Vagina (tissue), 2 donors: ENCODE data around the gene CDH19. TPM values are rescaled to one million over a fixed set of nuclear protein-coding genes. Genes with fewer than 3 reads are reported as not detected.

Experiments
- DNase-seq, 2 donors: peaks; one replicate each; pipeline ENCODE4 v3.0.0-alpha.2; 2017; ENCODE audit errors: extremely low spot score in 2 of 2
- H3K27ac ChIP-seq: fragments of 200-600 bp; sonication (generic); one replicate; pipeline ENCODE4 v1.5.1; 2019
- H3K27me3 ChIP-seq: fragments of 200-600 bp; sonication (generic); one replicate; pipeline ENCODE4 v1.5.1; 2019
- H3K36me3 ChIP-seq, 2 donors: fragments of 200-600 bp; sonication (generic); one replicate each; pipeline ENCODE4 v1.5.1; 2017 to 2019
- H3K4me1 ChIP-seq: fragments of 200-600 bp; sonication (generic); one replicate; pipeline ENCODE4 v1.5.1; 2019
- H3K4me3 ChIP-seq, 2 donors: fragments of 200-600 bp; sonication (generic); 1 replicate in 1 of 2; 2 replicates in 1 of 2; pipeline ENCODE4 v1.5.1; 2016 to 2019
- H3K9me3 ChIP-seq: fragments of 200-600 bp; sonication (generic); one replicate; pipeline ENCODE4 v1.5.1; 2019
- CTCF ChIP-seq, 3 experiments: fragments of 450-650 bp in 2 of 3; fragments of 200-600 bp in 1 of 3; sonication (generic) in 1 of 3; IDR thresholded peaks; one replicate each; pipeline ENCODE4 v1.5.1; 2017 to 2019; ENCODE audit warnings: antibody characterized with exemption in 3 of 3, mild to moderate bottlenecking in 2 of 3, moderate library complexity in 2 of 3
- POLR2A ChIP-seq, 2 donors: fragments of 450-650 bp; IDR thresholded peaks; one replicate each; pipeline ENCODE4 v1.6.1; 2017; ENCODE audit warnings: antibody characterized with exemption in 2 of 2, mild to moderate bottlenecking in 2 of 2, moderate library complexity in 2 of 2
- POLR2AphosphoS5 ChIP-seq, 2 donors: sonication (generic); formaldehyde crosslinking; IDR thresholded peaks; one replicate each; pipeline ENCODE4 v1.9.0; 2017; ENCODE audit warnings: antibody characterized with exemption in 2 of 2, mild to moderate bottlenecking in 2 of 2, low read depth in 1 of 2; ENCODE audit not compliant: insufficient read depth in 1 of 2
- intact Hi-C: fragments of 100-400 bp; cut with DNase I; formaldehyde crosslinking; loops from one replicate; pipeline ENCODE4 v1.15.1; 2023
- total RNA-seq: library from RNA; depleted of rRNA; stranded (reverse); fragments of >200 nt; gene quantifications from one replicate; pipeline ENCODE4 v1.2.3, GENCODE V29; 2016

The CDH19 gene
- total RNA-seq, 1 donor from 2014 or later = 18.2 TPM

- Histone ChIP-seq H3K9me3 (no peaks in the 10 kb centered on the region), H3K4me1 (no peaks in the 10 kb centered on the region), H3K27ac (no peak overlapping the region), H3K4me3 (no peak overlapping the region), H3K27me3 (no peaks in the 10 kb centered on the region), H3K36me3 (no peaks in the 10 kb centered on the region)
- DNase-seq = no peak
- TF ChIP-seq POLR2A (IDR thresholded peaks at IDR 0.05) (no peak), CTCF (IDR thresholded peaks at IDR 0.05) (no peak), POLR2AphosphoS5 (IDR thresholded peaks at IDR 0.05; ENCODE audit: insufficient read depth in 1 of 2, low read depth in 1 of 2) (no peak)
- intact Hi-C loops = no loop called here
Observed at GRCh38 chr18:66601649-66602048, 2.2 kb downstream of the CDH19 start.

- Histone ChIP-seq H3K27ac (no peak overlapping the region), H3K36me3 (no peaks in the 10 kb centered on the region), H3K4me3 (no peak overlapping the region), H3K4me1 (no peaks in the 10 kb centered on the region), H3K27me3 (no peaks in the 10 kb centered on the region), H3K9me3 (no peaks in the 10 kb centered on the region)
- intact Hi-C loops = no loop called here
- TF ChIP-seq POLR2A (IDR thresholded peaks at IDR 0.05) (no peak), POLR2AphosphoS5 (IDR thresholded peaks at IDR 0.05; ENCODE audit: insufficient read depth in 1 of 2, low read depth in 1 of 2) (no peak), CTCF (IDR thresholded peaks at IDR 0.05) (no peak)
- DNase-seq = no peak
Observed at GRCh38 chr18:66599190-66599589, 4.7 kb downstream of the CDH19 start.

DNA sequence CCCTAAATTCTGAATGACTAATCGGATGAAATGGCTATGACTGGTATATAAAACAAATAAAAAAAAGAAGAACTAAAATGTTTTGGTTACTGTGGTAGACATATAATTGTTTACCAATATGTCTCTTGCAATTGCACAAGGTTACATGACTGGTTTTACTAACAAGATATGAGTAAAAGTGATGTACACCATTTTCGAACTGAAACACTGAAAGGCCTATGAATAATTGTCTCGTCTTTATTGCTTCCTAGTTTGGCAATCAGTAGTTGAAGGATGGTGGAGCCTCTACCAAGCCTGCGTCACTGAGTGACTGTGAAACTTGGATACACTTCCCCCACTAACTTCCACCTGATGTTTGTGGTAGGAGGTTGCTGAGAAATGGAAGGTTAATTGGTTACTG lies 16.5 kb downstream of the CDH19 start:
- Histone ChIP-seq H3K27ac (no peak overlapping the region), H3K9me3 (no peaks in the 10 kb centered on the region), H3K27me3 (no peaks in the 10 kb centered on the region), H3K4me1 (no peaks in the 10 kb centered on the region), H3K4me3 (no peak overlapping the region), H3K36me3 (no peaks in the 10 kb centered on the region)
- TF ChIP-seq POLR2A (IDR thresholded peaks at IDR 0.05) (no peak), CTCF (IDR thresholded peaks at IDR 0.05) (no peak), POLR2AphosphoS5 (IDR thresholded peaks at IDR 0.05; ENCODE audit: insufficient read depth in 1 of 2, low read depth in 1 of 2) (no peak)
- intact Hi-C loops = no loop called here
- DNase-seq = no peak

DNA sequence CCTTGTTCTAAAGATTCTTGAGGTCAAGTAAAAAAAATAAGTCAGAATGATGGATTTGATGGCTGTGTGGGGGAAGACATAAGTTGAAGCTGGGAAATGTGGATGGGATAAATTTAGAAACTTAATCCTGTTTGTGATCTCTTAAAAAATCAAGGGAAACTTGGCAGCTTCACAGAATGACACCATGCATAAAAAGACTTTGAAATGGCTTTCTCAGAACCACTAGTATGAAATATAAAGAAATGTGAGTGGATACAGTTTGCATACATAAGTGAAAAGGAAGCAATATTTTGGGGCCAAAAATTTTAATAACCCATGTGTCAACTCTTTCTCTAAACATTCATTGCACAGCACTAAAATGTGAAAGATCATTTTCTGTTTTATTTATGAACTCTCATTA lies 21.7 kb downstream of the CDH19 start:
- Histone ChIP-seq H3K36me3 (no peaks in the 10 kb centered on the region), H3K4me1 (no peaks in the 10 kb centered on the region)
- TF ChIP-seq CTCF (IDR thresholded peaks at IDR 0.05) (no peak), POLR2A (IDR thresholded peaks at IDR 0.05) (no peak), POLR2AphosphoS5 (IDR thresholded peaks at IDR 0.05; ENCODE audit: insufficient read depth in 1 of 2, low read depth in 1 of 2) (no peak)

DNA sequence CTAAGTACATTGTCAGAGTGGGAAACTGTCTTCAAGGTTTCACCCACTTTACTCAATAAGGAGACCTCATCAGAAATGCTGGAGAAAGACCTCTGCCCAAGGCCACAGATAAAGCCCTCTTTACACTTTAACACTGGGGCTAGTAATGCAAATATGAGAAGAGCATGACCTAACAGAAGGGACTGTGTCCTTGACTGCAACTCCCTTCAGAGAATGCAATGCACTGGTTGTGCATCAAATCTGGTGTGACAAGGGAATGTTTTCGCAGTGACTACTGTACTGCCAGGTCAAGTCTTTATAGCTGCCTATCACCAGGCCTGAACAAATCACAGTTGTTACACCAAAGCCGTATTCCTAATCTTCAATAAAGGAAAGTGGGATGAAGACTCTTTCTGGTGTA lies 28.6 kb downstream of the CDH19 start:
- H3K9me3 ChIP-seq = no peaks in the 10 kb centered on the region
- no peak for DNase-seq
- TF ChIP-seq POLR2AphosphoS5 (IDR thresholded peaks at IDR 0.05; ENCODE audit: insufficient read depth in 1 of 2, low read depth in 1 of 2) (no peak), CTCF (IDR thresholded peaks at IDR 0.05) (no peak), POLR2A (IDR thresholded peaks at IDR 0.05) (no peak)

More for the DNA sequence above, 21.7 kb downstream of the CDH19 start:
- no peak overlapping the region for H3K4me3 ChIP-seq
- H3K27ac ChIP-seq = no peak overlapping the region
- DNase-seq = no peak
- H3K9me3 ChIP-seq = no peaks in the 10 kb centered on the region
- no peaks in the 10 kb centered on the region for H3K27me3 ChIP-seq
- intact Hi-C loops = no loop called here

More for the DNA sequence above, 28.6 kb downstream of the CDH19 start:
- no peaks in the 10 kb centered on the region for H3K27me3 ChIP-seq
- no peak overlapping the region for H3K4me3 ChIP-seq
- no peak overlapping the region for H3K27ac ChIP-seq
- no peaks in the 10 kb centered on the region for H3K36me3 ChIP-seq
- no peaks in the 10 kb centered on the region for H3K4me1 ChIP-seq
- intact Hi-C loops = no loop called here
